D721Med (cell line): ENCODE results near the gene DHX32.
"Not testable (repeated sequence)": the region's sequence is repeated elsewhere in the genome, so short reads cannot be mapped to it uniquely, and the experiment has no call there.

Experiments
- DNase-seq: peaks from one replicate; pipeline ENCODE4 v3.0.0; 2011; ENCODE audit warnings: low spot score; ENCODE audit not compliant: insufficient read length
- FAIRE-seq: peaks from 2 replicates; lab custom pipeline; 2011; peaks lifted over from hg19 to GRCh38; lab: Jason Lieb, UNC
- TF ChIP-seq, protein P1 (sequence below): IDR thresholded peaks from 2 replicates; pipeline ENCODE4 v1.5.1; 2012; ENCODE audit warnings: mild to moderate bottlenecking, control low read depth; ENCODE audit not compliant: insufficient read depth; ENCODE audit errors: missing control alignments

DHX32 gene

GRCh38 chr10:125892402-125892801, 11.3 kb upstream of the DHX32 start:
- FAIRE-seq, DNase-seq: not testable (repeated sequence)

GRCh38 chr10:125889441-125889840, 8.3 kb upstream of the DHX32 start:
- DNase-seq, FAIRE-seq: not testable (repeated sequence)

- DNase-seq (no peak), FAIRE-seq (no peak)
- TF ChIP-seq, protein P1, sequence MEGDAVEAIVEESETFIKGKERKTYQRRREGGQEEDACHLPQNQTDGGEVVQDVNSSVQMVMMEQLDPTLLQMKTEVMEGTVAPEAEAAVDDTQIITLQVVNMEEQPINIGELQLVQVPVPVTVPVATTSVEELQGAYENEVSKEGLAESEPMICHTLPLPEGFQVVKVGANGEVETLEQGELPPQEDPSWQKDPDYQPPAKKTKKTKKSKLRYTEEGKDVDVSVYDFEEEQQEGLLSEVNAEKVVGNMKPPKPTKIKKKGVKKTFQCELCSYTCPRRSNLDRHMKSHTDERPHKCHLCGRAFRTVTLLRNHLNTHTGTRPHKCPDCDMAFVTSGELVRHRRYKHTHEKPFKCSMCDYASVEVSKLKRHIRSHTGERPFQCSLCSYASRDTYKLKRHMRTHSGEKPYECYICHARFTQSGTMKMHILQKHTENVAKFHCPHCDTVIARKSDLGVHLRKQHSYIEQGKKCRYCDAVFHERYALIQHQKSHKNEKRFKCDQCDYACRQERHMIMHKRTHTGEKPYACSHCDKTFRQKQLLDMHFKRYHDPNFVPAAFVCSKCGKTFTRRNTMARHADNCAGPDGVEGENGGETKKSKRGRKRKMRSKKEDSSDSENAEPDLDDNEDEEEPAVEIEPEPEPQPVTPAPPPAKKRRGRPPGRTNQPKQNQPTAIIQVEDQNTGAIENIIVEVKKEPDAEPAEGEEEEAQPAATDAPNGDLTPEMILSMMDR = no peak
Observed at GRCh38 chr10:125886914-125887512, 5.9 kb upstream of the DHX32 start.

DNA sequence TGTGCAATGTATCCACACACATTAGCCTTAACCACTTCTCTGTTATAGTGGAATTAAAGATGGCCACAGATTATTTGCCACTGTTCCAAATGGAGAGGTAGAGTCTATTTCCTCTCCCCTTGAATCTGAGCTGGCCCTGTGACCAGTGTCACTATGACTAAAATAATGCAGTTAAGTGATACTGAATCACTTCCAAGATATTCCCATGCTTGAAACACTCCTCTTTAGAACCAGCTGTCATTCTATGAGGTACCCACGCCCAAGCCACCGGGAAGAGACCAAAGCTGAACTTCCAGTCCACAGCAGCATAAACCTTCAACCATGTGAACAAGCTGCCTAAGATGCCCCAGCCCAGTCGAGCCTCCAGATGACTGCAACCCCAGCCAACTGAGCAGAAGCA, 2.1 kb upstream of the DHX32 start:
- TF ChIP-seq, protein P1 = no peak
- DNase-seq = no peak
- FAIRE-seq = no peak

DNA sequence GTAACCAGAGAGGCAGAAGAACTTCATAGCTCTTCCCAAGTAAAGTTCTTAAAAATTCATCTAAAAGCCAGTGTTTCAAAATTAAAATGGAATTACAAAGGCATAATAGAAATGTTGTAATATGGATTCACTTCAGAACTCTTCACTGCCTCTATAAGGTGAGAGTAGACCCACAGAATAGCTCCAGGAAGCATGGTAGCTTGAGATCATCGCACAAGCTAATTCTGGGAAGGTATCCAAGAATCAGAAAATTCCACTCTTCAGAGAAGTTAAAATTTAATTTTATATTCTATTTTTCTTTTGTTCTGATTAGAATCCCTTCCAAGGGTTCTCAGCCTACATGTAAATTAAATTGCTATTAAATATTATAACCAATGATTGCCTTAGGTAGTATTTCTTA, 1.5 kb upstream of the DHX32 start:
- DNase-seq = no peak
- TF ChIP-seq, protein P1 = no peak
- no peak for FAIRE-seq

DNA sequence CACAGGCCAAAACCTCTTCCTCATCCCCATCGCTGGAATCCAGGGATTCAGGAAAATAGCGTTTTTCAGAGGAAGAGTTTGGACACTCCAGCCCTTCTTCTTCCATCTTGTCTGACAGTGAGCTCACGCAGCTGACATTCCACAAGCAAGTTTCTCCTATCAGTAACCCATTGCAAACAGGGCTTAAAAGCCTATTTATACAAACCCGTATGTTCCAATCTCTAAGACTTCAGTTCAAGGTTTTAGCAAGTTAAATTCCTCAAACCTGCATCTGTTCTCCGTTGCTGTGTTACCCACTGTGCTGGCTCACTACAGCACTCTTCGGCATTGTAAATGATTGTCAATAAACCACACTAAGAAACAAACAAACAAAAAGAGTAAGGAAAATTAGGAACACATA, 373 bp downstream of the DHX32 start:
- TF ChIP-seq, protein P1 = no peak
- FAIRE-seq (no peak), DNase-seq (no peak)

- FAIRE-seq (no peak), DNase-seq (no peak)
- TF ChIP-seq, protein P1 = no peak
Observed at GRCh38 chr10:125878957-125879835, 1.9 kb downstream of the DHX32 start.

- FAIRE-seq (no peak), DNase-seq (no peak)
- TF ChIP-seq, protein P1 = no peak
Observed at GRCh38 chr10:125871338-125871737, 9.8 kb downstream of the DHX32 start.
